ENCODE data around the gene FASTKD2. TPM values are rescaled to one million over a fixed set of nuclear protein-coding genes. Genes with fewer than 3 reads are reported as not detected.

The FASTKD2 gene
- total and polyA plus RNA-seq, 2 of the 8 experiments (the other 6 are each of a cell fraction or from before 2014, with no cell fraction given): 35.7 to 38.5 TPM

- Histone ChIP-seq H2BK12ac (ENCODE audit: low read depth, low read length) (no peak overlapping the region), H3K79me1 (ENCODE audit: low read depth, low read length) (no peaks in the 10 kb centered on the region), H3K14ac (ENCODE audit: insufficient read length) (no peak overlapping the region), H4K20me1 (replicated peaks in 1 of 2; ENCODE audit: control insufficient read depth in 1 of 2, insufficient read depth in 2 of 2, low read length in 2 of 2) (no peaks in the 10 kb centered on the region), H2AFZ (ENCODE audit: low read length) (no peak overlapping the region), H4K8ac (ENCODE audit: extremely low read depth, insufficient read depth, low read length) (no peak overlapping the region), H2BK5ac (ENCODE audit: low read depth, low read length) (peak overlapping the region; percentile 69; the same call in 1 of the 2 replicates), H3K4me1 (replicated peaks in 1 of 4; ENCODE audit: control insufficient read depth in 3 of 4, insufficient read depth in 4 of 4, low read length in 3 of 4) (peaks cover 7 to 15% (median 12%) of the 10 kb centered on the region in 4 experiments), H3K4me2 (ENCODE audit: insufficient read depth in 1 of 2, low read depth in 2 of 2, low read length in 2 of 2) (peak overlapping the region in 1 of 2 experiments; percentile 42; a peak in 1 of 4 replicates), H3K4ac (replicated peaks; ENCODE audit: insufficient read length, low read depth, low read length) (no peak overlapping the region), H3K9ac (replicated peaks in 1 of 4; ENCODE audit: extremely low read depth in 1 of 4, low read depth in 3 of 4, low read length in 3 of 4) (no peak overlapping the region), H3K23ac (ENCODE audit: insufficient read length) (no peak overlapping the region), H3K27me3 (replicated peaks in 1 of 4; ENCODE audit: control insufficient read depth in 3 of 4, extremely low read depth in 1 of 4, insufficient read depth in 3 of 4, low read length in 3 of 4) (no peaks in the 10 kb centered on the region), H3K4me3 (ENCODE audit: extremely low read depth in 1 of 4, insufficient read depth in 2 of 4, low read depth in 3 of 4, low read length in 4 of 4) (no peak overlapping the region), H3K9me3 (ENCODE audit: insufficient read depth in 2 of 2, low read depth in 1 of 2, low read length in 1 of 2) (no peaks in the 10 kb centered on the region), H4K5ac (ENCODE audit: insufficient read length, low read depth, low read length) (peak overlapping the region; percentile 9), H3K56ac (replicated peaks; ENCODE audit: insufficient read length, low read depth, low read length) (peak overlapping the region; percentile 10), H2BK15ac (ENCODE audit: low read length) (0 out of 2 replicates have a peak overlapping the region, but pooled peaks have one; percentile 29), H3K79me2 (ENCODE audit: control insufficient read depth in 1 of 2, insufficient read depth in 2 of 2, low read length in 2 of 2) (peaks cover 0 to 10% of the 10 kb centered on the region in 2 experiments; a peak in 1 of 4 replicates), H4K91ac (replicated peaks; ENCODE audit: insufficient read length, low read length) (peak overlapping the region; percentile 29), H2BK20ac (ENCODE audit: low read length) (0 out of 2 replicates have a peak overlapping the region, but pooled peaks have one; percentile 35), H3K36me3 (ENCODE audit: control insufficient read depth in 2 of 4, insufficient read depth in 4 of 4, low read length in 3 of 4) (peaks cover 0 to 12% (median 6%) of the 10 kb centered on the region in 4 experiments; a peak in 5 of 8 replicates), H3K18ac (ENCODE audit: extremely low read depth, low read length) (peak overlapping the region; percentile 83), H2BK120ac (replicated peaks; ENCODE audit: low read depth, low read length) (peak overlapping the region; percentile 69), H3K27ac (ENCODE audit: low read depth, low read length) (no peak overlapping the region), H2AK5ac (ENCODE audit: low read depth, low read length) (no peak overlapping the region), H3K23me2 (ENCODE audit: low read depth, low read length) (peaks cover 2% of the 10 kb centered on the region; the same call in 1 of the 2 replicates)
- peak in 1 of 2 experiments; percentile 47; a peak in 2 of 3 replicates for TF ChIP-seq POLR2A (IDR thresholded peaks at IDR 0.05; ENCODE audit: control extremely low read depth in 1 of 2, low read depth in 2 of 2, low read length in 2 of 2)
- TF ChIP-seq SP4 (IDR thresholded peaks at IDR 0.05; ENCODE audit: low read length): no peak
- TF ChIP-seq SIRT6 (IDR thresholded peaks at IDR 0.05; ENCODE audit: low read length): no peak
- no peak for TF ChIP-seq SP1 (IDR thresholded peaks at IDR 0.05; ENCODE audit: low read depth, low read length)
- peak; percentile 42; the same call in 1 of the 2 replicates for TF ChIP-seq POLR2AphosphoS5 (IDR thresholded peaks at IDR 0.05; ENCODE audit: low read depth, low read length)
- no peak for TF ChIP-seq CHD2 (IDR thresholded peaks at IDR 0.05; ENCODE audit: low read length)
- no peak for TF ChIP-seq ASH2L (IDR thresholded peaks at IDR 0.05; ENCODE audit: low read length)
- DNase-seq (ENCODE audit: low read depth in 1 of 2, low spot score in 2 of 2): no peak
- CTCF ChIA-PET (ENCODE audit: partially characterized antibody): interaction anchor here (1.1 kb wide), 1 partner anchor 9 kb away, joined by 3 read pairs; no protein-coding TSS in a partner anchor
- FAIRE-seq: no peak
- POLR2A ChIA-PET (ENCODE audit: partially characterized antibody): interaction anchor here (0.8 to 1.3 kb wide), 3 partner anchors 9 to 35 kb away, joined by 3 to 4 read pairs (median 3); no protein-coding TSS in a partner anchor
- 87% methylated on average over 6 of the region's 6 CpGs; no CpG with 5 or more reads in 1 of the 2 experiments for WGBS, 2 experiments (ENCODE audit: extremely low coverage in 1 of 2, insufficient coverage in 1 of 2, insufficient read length in 1 of 2, insufficient replicate concordance in 2 of 2, low coverage in 1 of 2, low lambda C conversion rate in 2 of 2, missing lambda C conversion rate in 1 of 2)
These were observed 40.6 kb downstream of the FASTKD2 start for GRCh38 chr2:206805887-206806607.

Data from H1 (cell line).